Fibroblast of pulmonary artery (primary cell): ENCODE measurements around the gene SLC30A4.
A peak's percentile ranks its signal among the peaks of the same experiment; 100 is the strongest.

ENCODE experiments used
- DNase-seq: peaks from one replicate; pipeline ENCODE4 v3.0.0-alpha.2; 2010; ENCODE audit warnings: low read depth
- H3K4me3 ChIP-seq: replicated peaks from 2 replicates; pipeline ENCODE4 v1.5.1; 2011; ENCODE audit warnings: low read depth, mild to moderate bottlenecking, control low read depth, low read length, moderate library complexity
- TF ChIP-seq, protein P1 (sequence below): IDR thresholded peaks from 2 replicates; pipeline ENCODE4 v1.5.1; 2011; ENCODE audit warnings: mild to moderate bottlenecking, control low read depth, low read length, inconsistent platforms; ENCODE audit errors: missing control alignments

SLC30A4 gene

DNA sequence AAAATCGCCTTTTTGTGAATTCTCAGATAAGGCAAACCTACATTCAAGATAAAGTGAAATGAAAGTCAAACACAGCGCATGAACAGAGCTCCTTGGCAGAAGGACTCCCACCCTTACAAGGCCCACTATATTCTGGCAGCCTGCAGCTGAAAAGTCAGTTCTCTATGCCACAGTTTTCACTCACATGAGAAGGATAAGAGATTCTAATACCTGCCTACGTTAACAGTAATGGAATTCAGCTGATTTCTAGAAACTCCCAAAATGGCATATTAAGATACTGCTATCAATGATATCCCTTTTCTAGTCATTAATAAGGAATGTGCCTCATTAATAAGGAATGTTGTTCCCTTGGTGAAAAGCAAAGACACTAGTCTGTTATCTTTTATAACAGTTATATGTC lies 27.0 kb downstream of the SLC30A4 start:
- TF ChIP-seq, protein P1, sequence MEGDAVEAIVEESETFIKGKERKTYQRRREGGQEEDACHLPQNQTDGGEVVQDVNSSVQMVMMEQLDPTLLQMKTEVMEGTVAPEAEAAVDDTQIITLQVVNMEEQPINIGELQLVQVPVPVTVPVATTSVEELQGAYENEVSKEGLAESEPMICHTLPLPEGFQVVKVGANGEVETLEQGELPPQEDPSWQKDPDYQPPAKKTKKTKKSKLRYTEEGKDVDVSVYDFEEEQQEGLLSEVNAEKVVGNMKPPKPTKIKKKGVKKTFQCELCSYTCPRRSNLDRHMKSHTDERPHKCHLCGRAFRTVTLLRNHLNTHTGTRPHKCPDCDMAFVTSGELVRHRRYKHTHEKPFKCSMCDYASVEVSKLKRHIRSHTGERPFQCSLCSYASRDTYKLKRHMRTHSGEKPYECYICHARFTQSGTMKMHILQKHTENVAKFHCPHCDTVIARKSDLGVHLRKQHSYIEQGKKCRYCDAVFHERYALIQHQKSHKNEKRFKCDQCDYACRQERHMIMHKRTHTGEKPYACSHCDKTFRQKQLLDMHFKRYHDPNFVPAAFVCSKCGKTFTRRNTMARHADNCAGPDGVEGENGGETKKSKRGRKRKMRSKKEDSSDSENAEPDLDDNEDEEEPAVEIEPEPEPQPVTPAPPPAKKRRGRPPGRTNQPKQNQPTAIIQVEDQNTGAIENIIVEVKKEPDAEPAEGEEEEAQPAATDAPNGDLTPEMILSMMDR, result no peak
- peak; percentile 14 for DNase-seq
- no peak overlapping the region for H3K4me3 ChIP-seq

DNA sequence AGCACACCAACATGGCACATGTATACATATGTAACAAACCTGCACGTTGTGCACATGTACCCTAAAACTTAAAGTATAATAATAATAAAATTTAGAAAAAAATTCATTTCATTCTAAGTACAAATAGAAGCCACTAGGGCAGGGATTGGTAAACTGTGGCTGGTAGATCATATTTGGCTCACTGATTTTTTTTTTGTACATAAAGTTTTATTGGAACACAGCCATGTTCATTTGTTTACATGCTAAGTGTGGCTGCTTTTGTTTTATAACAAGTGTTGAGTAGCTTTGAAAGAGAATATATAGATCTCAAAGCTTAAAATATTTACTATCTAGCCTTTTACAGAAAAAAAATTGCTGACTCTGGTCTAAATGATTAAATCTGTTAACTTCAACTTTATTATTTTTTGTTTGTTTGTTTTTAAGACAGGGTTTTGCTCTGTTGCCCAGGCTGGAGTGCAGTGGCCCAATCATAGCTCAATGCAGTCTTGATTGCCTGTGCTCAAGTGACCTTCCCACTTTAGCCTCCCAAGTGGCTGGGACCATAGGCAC lies 32.8 kb downstream of the SLC30A4 start:
- no peak overlapping the region for H3K4me3 ChIP-seq
- no peak for DNase-seq
- TF ChIP-seq, protein P1, result no peak

- no peak overlapping the region for H3K4me3 ChIP-seq
- TF ChIP-seq, protein P1, result no peak
- DNase-seq, result no peak
Measured at GRCh38 chr15:45486317-45486716, 36.2 kb downstream of the SLC30A4 start.

GRCh38 chr15:45481135-45481534 lies 41.4 kb downstream of the SLC30A4 start:
- TF ChIP-seq, protein P1, result no peak
- H3K4me3 ChIP-seq, result no peak overlapping the region
- no peak for DNase-seq

DNA sequence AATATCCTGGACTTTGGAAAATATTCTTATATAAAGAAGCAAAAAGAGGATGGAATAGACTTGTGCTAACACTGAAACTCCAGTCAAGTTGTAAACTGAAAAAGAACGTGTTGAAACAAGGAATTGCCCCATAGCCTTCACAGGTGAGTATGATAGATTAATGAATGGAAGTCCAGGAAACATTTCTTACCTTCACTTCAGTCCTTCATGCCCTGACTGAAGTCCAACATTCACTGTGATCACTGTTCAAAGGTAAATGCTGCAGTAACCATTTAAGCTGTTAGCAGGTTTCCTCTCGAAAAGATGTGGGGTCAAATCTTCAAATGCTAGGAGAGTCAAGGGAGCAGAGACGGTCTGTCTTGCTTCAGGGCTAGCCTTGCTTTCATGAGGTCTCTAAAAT lies 46.1 kb downstream of the SLC30A4 start:
- no peak overlapping the region for H3K4me3 ChIP-seq
- TF ChIP-seq, protein P1, result no peak
- no peak for DNase-seq

GRCh38 chr15:45474799-45475198 lies 47.8 kb downstream of the SLC30A4 start:
- no peak overlapping the region for H3K4me3 ChIP-seq
- TF ChIP-seq, protein P1, result no peak
- no peak for DNase-seq

GRCh38 chr15:45473068-45473467 lies 49.5 kb downstream of the SLC30A4 start:
- no peak for DNase-seq
- TF ChIP-seq, protein P1, result no peak
- H3K4me3 ChIP-seq, result no peak overlapping the region
